NCI-H2227 (cell line): ENCODE data around the gene SLC15A3.
A peak's percentile ranks its signal among the peaks of the same experiment; 100 is the strongest.

Experiments used
- DNase-seq: peaks from one replicate; lab custom pipeline; 2025; ENCODE audit not compliant: unreplicated experiment; lab: John Stamatoyannopoulos, UW

Gene SLC15A3

GRCh38 chr11:60895687-60896086 lies 56.3 kb downstream of the SLC15A3 start:
- no peak for DNase-seq

DNA sequence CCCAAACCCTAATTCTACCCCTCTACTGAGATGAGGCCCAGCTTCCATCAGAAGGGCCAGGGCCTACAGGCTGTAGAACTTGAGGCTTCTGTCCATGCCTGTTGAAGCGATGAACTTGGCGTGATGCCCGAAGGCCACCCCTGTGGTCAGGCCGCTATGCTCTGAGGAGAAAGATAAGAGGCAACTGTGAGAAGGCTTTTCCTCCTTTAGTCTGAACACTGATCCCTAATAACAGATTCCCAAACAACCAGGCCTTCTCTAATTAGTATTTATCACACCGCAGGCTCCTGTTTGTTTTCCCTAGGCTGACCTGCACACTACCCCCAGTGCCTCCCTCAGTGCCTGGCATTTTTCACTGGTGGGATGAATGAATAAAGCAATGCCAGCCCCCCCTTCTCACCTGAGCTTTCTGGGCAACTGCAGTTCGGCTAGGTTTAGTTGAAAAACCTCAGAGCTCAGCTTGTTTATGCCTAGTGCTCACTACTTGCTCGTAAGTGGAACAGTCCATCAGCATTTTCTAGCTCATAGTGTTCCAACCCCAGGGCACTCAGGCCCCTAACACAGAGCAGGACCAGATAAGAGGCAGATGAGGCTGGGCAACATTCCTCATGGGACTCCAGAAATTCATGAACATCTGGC lies 60.8 kb downstream of the SLC15A3 start:
- DNase-seq = peak; percentile 35

DNA sequence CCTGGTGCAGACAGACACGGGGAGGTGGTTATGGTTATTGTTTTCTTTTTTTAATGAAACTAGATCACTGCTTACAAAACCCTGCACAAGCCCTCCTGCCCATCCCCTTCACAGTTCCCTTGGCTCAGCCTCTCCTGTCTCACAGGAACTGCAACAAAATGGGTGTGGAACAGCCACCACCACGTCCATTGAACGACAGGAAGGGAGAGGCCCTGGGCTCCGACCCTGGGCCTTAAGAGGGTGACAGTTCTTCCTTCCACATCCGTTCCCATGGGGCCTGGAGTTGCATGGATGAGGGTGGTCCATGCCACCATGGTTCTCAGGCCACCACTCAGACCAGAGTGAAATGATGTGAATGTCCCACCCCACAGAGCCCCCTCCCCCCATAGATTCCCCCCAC lies 61.3 kb downstream of the SLC15A3 start:
- DNase-seq = no peak

DNA sequence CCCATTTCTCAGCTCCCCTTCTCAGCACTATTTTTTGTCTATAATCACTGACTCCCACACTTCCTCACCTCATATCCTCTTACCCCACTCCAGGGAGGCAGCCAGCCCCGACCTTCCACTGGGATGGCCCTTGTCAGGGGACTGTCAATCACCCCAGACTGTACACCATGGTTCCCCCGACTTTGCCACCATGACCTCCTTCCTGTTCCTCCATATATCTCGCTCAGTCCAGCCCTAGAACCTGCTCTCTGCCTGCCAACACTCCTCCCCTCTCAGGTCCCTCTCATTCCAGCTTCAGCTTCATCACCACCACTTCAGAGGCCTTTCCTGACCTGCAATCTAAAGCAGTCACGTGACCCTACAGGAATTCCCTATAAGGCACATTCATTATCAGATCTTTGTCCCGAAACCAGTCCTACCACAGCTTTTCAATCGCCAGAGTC lies 62.1 kb downstream of the SLC15A3 start:
- no peak for DNase-seq

GRCh38 chr11:60887556-60887955 lies 64.4 kb downstream of the SLC15A3 start:
- peak; percentile 30 for DNase-seq
